GM23338 (cell line): ENCODE data around the gene PTPN20. TPM values are rescaled to one million over a fixed set of nuclear protein-coding genes. Genes with fewer than 3 reads are reported as not detected.

ENCODE experiments used
- ATAC-seq: fragments of 200-7000 bp; cut with Tn5 transposase; 3 replicates; pipeline ENCODE4 v1.9.1; 2020
- DNase-seq: peaks from one replicate; pipeline ENCODE4 v3.0.0-alpha.2; 2015; ENCODE audit warnings: low spot score
- H2AFZ ChIP-seq: fragments of 200-600 bp; sonication (generic); 2 replicates; pipeline ENCODE4 v1.8.0; 2016; ENCODE audit warnings: antibody characterized with exemption, mild to moderate bottlenecking, moderate library complexity
- H3F3A ChIP-seq: fragments of 200-600 bp; sonication (generic); replicated peaks from 2 replicates; pipeline ENCODE4 v1.8.0; 2017; ENCODE audit warnings: antibody characterized with exemption, mixed run types, low read depth
- H3K27ac ChIP-seq: fragments of 200-600 bp; sonication (generic); 2 replicates; pipeline ENCODE4 v1.6.1; 2016; ENCODE audit warnings: low read depth
- H3K27me3 ChIP-seq: fragments of 200-600 bp; sonication (generic); 2 replicates; pipeline ENCODE4 v1.8.0; 2016; ENCODE audit warnings: mild to moderate bottlenecking, mixed run types, moderate library complexity; ENCODE audit not compliant: insufficient read depth
- H3K36me3 ChIP-seq: fragments of 200-600 bp; sonication (generic); 2 replicates; pipeline ENCODE4 v1.8.0; 2016; ENCODE audit warnings: mild to moderate bottlenecking; ENCODE audit not compliant: insufficient read depth
- H3K4me1 ChIP-seq: fragments of 200-600 bp; sonication (generic); 2 replicates; pipeline ENCODE4 v1.8.0; 2016; ENCODE audit warnings: mild to moderate bottlenecking, moderate library complexity; ENCODE audit not compliant: insufficient read depth
- H3K4me2 ChIP-seq: fragments of 200-600 bp; sonication (generic); 2 replicates; pipeline ENCODE4 v1.7.1; 2017; ENCODE audit warnings: mixed run types
- H3K4me3 ChIP-seq: fragments of 200-600 bp; sonication (generic); 2 replicates; pipeline ENCODE4 v1.6.1; 2016; ENCODE audit warnings: mixed run types
- H3K79me2 ChIP-seq: fragments of 200-600 bp; sonication (generic); replicated peaks from 2 replicates; pipeline ENCODE4 v1.8.0; 2017; ENCODE audit warnings: mild to moderate bottlenecking; ENCODE audit not compliant: insufficient read depth
- H3K9me2 ChIP-seq: fragments of 200-600 bp; sonication (generic); 2 replicates; pipeline ENCODE4 v1.8.0; 2017; ENCODE audit not compliant: insufficient read depth
- H4K20me1 ChIP-seq: fragments of 200-600 bp; sonication (generic); replicated peaks from 2 replicates; pipeline ENCODE4 v1.8.0; 2017; ENCODE audit warnings: mild to moderate bottlenecking; ENCODE audit not compliant: insufficient read depth
- H3K27ac Mint-ChIP-seq: 2 replicates; pipeline ENCODE4 v1.8.0; 2020; ENCODE audit warnings: inconsistent platforms, mild to moderate bottlenecking, moderate library complexity, mixed read lengths
- H3K27me3 Mint-ChIP-seq: 3 replicates; pipeline ENCODE4 v1.8.0; 2022; ENCODE audit warnings: low read depth, mild to moderate bottlenecking, moderate library complexity, mixed read lengths, inconsistent platforms; ENCODE audit not compliant: insufficient read depth, poor library complexity
- H3K36me3 Mint-ChIP-seq: 3 replicates; pipeline ENCODE4 v1.8.0; 2021; ENCODE audit warnings: low read depth, mild to moderate bottlenecking, inconsistent platforms, moderate library complexity, mixed read lengths
- H3K4me1 Mint-ChIP-seq: 3 replicates; pipeline ENCODE4 v1.8.0; 2020; ENCODE audit warnings: mild to moderate bottlenecking, inconsistent platforms, mixed read lengths
- H3K4me3 Mint-ChIP-seq: 3 replicates; pipeline ENCODE4 v1.8.0; 2021; ENCODE audit warnings: moderate library complexity, mild to moderate bottlenecking, inconsistent platforms, mixed read lengths
- H3K9me3 Mint-ChIP-seq: 3 replicates; pipeline ENCODE4 v1.8.0; 2020; ENCODE audit warnings: moderate library complexity, mild to moderate bottlenecking, inconsistent platforms, mixed read lengths
- ETS1 ChIP-seq: IDR thresholded peaks from 2 replicates; pipeline ENCODE4 v1.6.1; 2016; ENCODE audit warnings: antibody characterized with exemption
- STAT1 ChIP-seq: IDR thresholded peaks from one replicate; pipeline ENCODE4 v1.6.1; 2016; ENCODE audit warnings: antibody characterized with exemption; ENCODE audit not compliant: unreplicated experiment
- ZNF462 ChIP-seq: fragments of 250-450 bp; sonication (Bioruptor Pico); IDR thresholded peaks from 2 replicates; pipeline ENCODE4 v1.5.0; 2020; ENCODE audit warnings: mild to moderate bottlenecking, moderate library complexity
- polyA plus RNA-seq: library from polyadenylated mRNA; unstranded; fragments of >200 nt; fragmentation: Nextera tagmentation; extraction: Ambion mirVana; gene quantifications from 2 replicates; pipeline ENCODE4 v1.2.1, GENCODE V29; 2016
- total RNA-seq: library from RNA; depleted of rRNA; stranded (reverse); fragments of >200 nt; shearing (Covaris generic); gene quantifications from 2 replicates; pipeline ENCODE4 v1.2.3, GENCODE V29; 2014

The PTPN20 gene
- total and polyA plus RNA-seq, 2 experiments from 2014 or later: 0.13 TPM; not detected in 1

- TF ChIP-seq ZNF462: no peak
- no peak for TF ChIP-seq ETS1
- TF ChIP-seq STAT1: no peak
Measured at GRCh38 chr10:47022311-47023131, 111.3 kb downstream of the PTPN20 start (continued).

GRCh38 chr10:47023237-47024045, 112.2 kb downstream of the PTPN20 start:
- H4K20me1 ChIP-seq: no peaks in the 10 kb centered on the region
- DNase-seq (no peak), ATAC-seq (no peak)
- no peaks in the 10 kb centered on the region for H3K36me3 Mint-ChIP-seq
- no peak overlapping the region for H3K4me3 ChIP-seq
- peak overlapping the region; percentile 7; the same call in 1 of the 2 replicates for H3K27ac Mint-ChIP-seq
- H3K4me1 ChIP-seq: no peaks in the 10 kb centered on the region
- H3K4me3 Mint-ChIP-seq: no peak overlapping the region
- H3K27ac ChIP-seq: no peak overlapping the region
- H3K27me3 Mint-ChIP-seq: peaks cover 4% of the 10 kb centered on the region
- no peak overlapping the region; the same call in 1 of the 2 replicates for H2AFZ ChIP-seq
- H3K4me1 Mint-ChIP-seq: no peaks in the 10 kb centered on the region
- H3K27me3 ChIP-seq: no peaks in the 10 kb centered on the region
- no peaks in the 10 kb centered on the region for H3F3A ChIP-seq
- no peak overlapping the region for H3K4me2 ChIP-seq
- no peak for TF ChIP-seq STAT1
- no peaks in the 10 kb centered on the region for H3K79me2 ChIP-seq
- H3K9me3 Mint-ChIP-seq: no peaks in the 10 kb centered on the region; the same call in 1 of the 3 replicates
- H3K36me3 ChIP-seq: no peaks in the 10 kb centered on the region
- peaks cover 4% of the 10 kb centered on the region; the same call in 1 of the 2 replicates for H3K9me2 ChIP-seq
